Measurements from ENCODE around the gene IL1RAPL2.

- TF ChIP-seq, protein P1, sequence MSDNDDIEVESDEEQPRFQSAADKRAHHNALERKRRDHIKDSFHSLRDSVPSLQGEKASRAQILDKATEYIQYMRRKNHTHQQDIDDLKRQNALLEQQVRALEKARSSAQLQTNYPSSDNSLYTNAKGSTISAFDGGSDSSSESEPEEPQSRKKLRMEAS (IDR thresholded peaks at IDR 0.05): no peak
- TF ChIP-seq POLR2A (IDR thresholded peaks at IDR 0.05; ENCODE audit: control extremely low read depth in 1 of 2, low read depth in 2 of 2, low read length in 2 of 2): no peak
- TF ChIP-seq TAF1 (IDR thresholded peaks at IDR 0.05; ENCODE audit: low read depth, low read length): no peak
- no peak for TF ChIP-seq CHD2 (IDR thresholded peaks at IDR 0.05; ENCODE audit: low read length)
- TF ChIP-seq, protein P2, sequence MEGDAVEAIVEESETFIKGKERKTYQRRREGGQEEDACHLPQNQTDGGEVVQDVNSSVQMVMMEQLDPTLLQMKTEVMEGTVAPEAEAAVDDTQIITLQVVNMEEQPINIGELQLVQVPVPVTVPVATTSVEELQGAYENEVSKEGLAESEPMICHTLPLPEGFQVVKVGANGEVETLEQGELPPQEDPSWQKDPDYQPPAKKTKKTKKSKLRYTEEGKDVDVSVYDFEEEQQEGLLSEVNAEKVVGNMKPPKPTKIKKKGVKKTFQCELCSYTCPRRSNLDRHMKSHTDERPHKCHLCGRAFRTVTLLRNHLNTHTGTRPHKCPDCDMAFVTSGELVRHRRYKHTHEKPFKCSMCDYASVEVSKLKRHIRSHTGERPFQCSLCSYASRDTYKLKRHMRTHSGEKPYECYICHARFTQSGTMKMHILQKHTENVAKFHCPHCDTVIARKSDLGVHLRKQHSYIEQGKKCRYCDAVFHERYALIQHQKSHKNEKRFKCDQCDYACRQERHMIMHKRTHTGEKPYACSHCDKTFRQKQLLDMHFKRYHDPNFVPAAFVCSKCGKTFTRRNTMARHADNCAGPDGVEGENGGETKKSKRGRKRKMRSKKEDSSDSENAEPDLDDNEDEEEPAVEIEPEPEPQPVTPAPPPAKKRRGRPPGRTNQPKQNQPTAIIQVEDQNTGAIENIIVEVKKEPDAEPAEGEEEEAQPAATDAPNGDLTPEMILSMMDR (IDR thresholded peaks at IDR 0.05; ENCODE audit: control extremely low read depth in 1 of 3, insufficient read depth in 1 of 3, low read depth in 1 of 3, low read length in 3 of 3): no peak
- no peak for TF ChIP-seq ZNF274 (IDR thresholded peaks at IDR 0.05; ENCODE audit: borderline replicate concordance, extremely low read depth, low read length)
- TF ChIP-seq POLR2AphosphoS5 (IDR thresholded peaks at IDR 0.05; ENCODE audit: low read depth, low read length): no peak
- no peak for TF ChIP-seq TBP (IDR thresholded peaks at IDR 0.05; ENCODE audit: low read depth, low read length)
- TF ChIP-seq EP300 (IDR thresholded peaks at IDR 0.05; ENCODE audit: borderline replicate concordance in 1 of 2, low read depth in 2 of 2, low read length in 2 of 2): no peak
- TF ChIP-seq EGR1 (IDR thresholded peaks at IDR 0.05; ENCODE audit: borderline replicate concordance, low read depth, low read length): no peak
These were observed 141.6 kb downstream of the IL1RAPL2 start for GRCh38 chrX:104707572-104707971.

All from H1 (cell line).